ENCODE results near the gene AFG3L2. TPM values are rescaled to one million over a fixed set of nuclear protein-coding genes. Genes with fewer than 3 reads are reported as not detected.

AFG3L2 gene
- total and polyA plus RNA-seq, 4 donors: 16.4 to 41.3 (median 33.8) TPM

DNA sequence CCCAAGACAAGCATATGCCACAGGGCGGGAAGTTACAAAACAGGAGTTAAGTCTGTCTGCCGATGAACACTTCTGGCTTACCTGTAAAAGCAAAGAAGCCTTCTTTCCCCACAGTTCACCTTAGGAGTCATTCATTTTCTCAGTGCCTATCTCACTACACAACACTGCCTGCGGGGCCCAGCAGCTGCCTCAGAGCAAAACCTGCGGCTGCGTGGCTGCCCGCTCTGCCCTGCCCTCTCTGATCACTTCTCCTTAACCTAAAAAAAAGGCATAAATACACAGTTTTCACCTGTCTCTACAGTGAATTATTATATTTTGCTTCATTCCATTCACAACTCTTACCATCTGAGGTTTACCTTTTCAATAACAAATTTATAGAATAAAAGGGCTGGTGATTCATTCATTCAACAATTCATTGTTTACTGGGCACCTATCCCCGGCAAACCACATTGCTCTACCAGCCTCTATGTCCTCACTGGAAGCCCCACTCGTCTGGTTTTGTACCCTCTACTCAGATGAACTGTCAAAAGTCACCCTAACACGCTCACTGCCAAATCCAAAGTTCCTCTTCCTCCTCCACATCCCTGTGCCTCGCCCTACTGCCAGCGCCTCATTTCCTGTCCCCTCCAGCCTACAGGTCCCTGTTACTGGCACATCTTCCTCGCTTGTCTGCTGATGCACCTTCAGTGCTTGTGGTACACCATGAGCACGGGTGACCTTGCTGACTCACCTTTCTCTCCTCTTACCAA, 31.4 kb downstream of the AFG3L2 start:
- DNase-seq: no peak
- TF ChIP-seq, protein P1, sequence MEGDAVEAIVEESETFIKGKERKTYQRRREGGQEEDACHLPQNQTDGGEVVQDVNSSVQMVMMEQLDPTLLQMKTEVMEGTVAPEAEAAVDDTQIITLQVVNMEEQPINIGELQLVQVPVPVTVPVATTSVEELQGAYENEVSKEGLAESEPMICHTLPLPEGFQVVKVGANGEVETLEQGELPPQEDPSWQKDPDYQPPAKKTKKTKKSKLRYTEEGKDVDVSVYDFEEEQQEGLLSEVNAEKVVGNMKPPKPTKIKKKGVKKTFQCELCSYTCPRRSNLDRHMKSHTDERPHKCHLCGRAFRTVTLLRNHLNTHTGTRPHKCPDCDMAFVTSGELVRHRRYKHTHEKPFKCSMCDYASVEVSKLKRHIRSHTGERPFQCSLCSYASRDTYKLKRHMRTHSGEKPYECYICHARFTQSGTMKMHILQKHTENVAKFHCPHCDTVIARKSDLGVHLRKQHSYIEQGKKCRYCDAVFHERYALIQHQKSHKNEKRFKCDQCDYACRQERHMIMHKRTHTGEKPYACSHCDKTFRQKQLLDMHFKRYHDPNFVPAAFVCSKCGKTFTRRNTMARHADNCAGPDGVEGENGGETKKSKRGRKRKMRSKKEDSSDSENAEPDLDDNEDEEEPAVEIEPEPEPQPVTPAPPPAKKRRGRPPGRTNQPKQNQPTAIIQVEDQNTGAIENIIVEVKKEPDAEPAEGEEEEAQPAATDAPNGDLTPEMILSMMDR (IDR thresholded peaks at IDR 0.05; ENCODE audit: control extremely low read depth, extremely low read depth): no peak
- no peak overlapping the region for H3K4me3 ChIP-seq
- ATAC-seq (ENCODE audit: insufficient read depth, low FRiP score): no peak
- no peaks in the 10 kb centered on the region for H3K9me3 ChIP-seq (ENCODE audit: control insufficient read depth in 4 of 4, insufficient read depth in 3 of 4, low read length in 3 of 4)
- H3K4me1 ChIP-seq (ENCODE audit: control insufficient read depth in 5 of 5, insufficient read depth in 5 of 5, low read length in 5 of 5): peaks cover 0 to 1% (median 0%) of the 10 kb centered on the region in 5 donors
- H3K9ac ChIP-seq (ENCODE audit: insufficient read depth in 1 of 2, low read length in 2 of 2): no peak overlapping the region
- H3K36me3 ChIP-seq (ENCODE audit: control insufficient read depth in 4 of 4, insufficient read depth in 4 of 4, low read length in 4 of 4): peaks cover 33 to 49% (median 42%) of the 10 kb centered on the region in 4 donors
- peak overlapping the region in 1 of 2 donors; percentile 1 for H3K27ac ChIP-seq (ENCODE audit: low read depth in 1 of 2, low read length in 1 of 2)
- WGBS, 2 donors: 79 to 88% methylated on average over 13 of the region's 13 CpGs
- no peaks in the 10 kb centered on the region for H3K27me3 ChIP-seq (ENCODE audit: control insufficient read depth in 3 of 3, insufficient read depth in 3 of 3, low read length in 2 of 3)

DNA sequence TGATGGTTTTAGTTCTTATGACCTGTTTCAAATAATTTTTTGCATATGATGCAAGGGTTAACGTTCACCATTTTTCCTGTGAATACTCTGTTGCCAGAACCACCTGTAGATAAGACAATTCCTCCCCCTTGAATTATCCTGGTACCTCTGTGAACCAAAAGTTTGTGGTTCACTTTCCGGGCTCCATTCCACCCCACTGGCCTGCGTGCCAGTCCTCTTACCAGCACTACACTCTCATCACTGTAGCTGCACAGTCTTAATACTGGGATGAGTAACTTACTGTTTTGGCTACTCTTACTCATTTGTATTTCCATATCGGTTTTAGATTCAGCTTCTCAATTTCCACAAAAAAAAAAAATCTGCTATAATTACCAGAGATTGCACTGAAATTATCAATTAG, 34.4 kb downstream of the AFG3L2 start:
- no peak overlapping the region for H3K4me3 ChIP-seq
- DNase-seq (no peak), ATAC-seq (ENCODE audit: insufficient read depth, low FRiP score) (no peak)
- WGBS, 2 donors: 92 to 93% methylated on average over 4 of the region's 4 CpGs
- no peak overlapping the region for H3K27ac ChIP-seq (ENCODE audit: low read depth in 1 of 2, low read length in 1 of 2)
- no peak overlapping the region for H3K9ac ChIP-seq (ENCODE audit: insufficient read depth in 1 of 2, low read length in 2 of 2)
- peaks cover 27 to 45% (median 36%) of the 10 kb centered on the region in 4 donors for H3K36me3 ChIP-seq (ENCODE audit: control insufficient read depth in 4 of 4, insufficient read depth in 4 of 4, low read length in 4 of 4)
- H3K9me3 ChIP-seq (ENCODE audit: control insufficient read depth in 4 of 4, insufficient read depth in 3 of 4, low read length in 3 of 4): no peaks in the 10 kb centered on the region
- no peaks in the 10 kb centered on the region for H3K27me3 ChIP-seq (ENCODE audit: control insufficient read depth in 3 of 3, insufficient read depth in 3 of 3, low read length in 2 of 3)
- peaks cover 0 to 1% (median 0%) of the 10 kb centered on the region in 5 donors for H3K4me1 ChIP-seq (ENCODE audit: control insufficient read depth in 5 of 5, insufficient read depth in 5 of 5, low read length in 5 of 5)
- TF ChIP-seq, protein P1 (IDR thresholded peaks at IDR 0.05; ENCODE audit: control extremely low read depth, extremely low read depth): no peak

DNA sequence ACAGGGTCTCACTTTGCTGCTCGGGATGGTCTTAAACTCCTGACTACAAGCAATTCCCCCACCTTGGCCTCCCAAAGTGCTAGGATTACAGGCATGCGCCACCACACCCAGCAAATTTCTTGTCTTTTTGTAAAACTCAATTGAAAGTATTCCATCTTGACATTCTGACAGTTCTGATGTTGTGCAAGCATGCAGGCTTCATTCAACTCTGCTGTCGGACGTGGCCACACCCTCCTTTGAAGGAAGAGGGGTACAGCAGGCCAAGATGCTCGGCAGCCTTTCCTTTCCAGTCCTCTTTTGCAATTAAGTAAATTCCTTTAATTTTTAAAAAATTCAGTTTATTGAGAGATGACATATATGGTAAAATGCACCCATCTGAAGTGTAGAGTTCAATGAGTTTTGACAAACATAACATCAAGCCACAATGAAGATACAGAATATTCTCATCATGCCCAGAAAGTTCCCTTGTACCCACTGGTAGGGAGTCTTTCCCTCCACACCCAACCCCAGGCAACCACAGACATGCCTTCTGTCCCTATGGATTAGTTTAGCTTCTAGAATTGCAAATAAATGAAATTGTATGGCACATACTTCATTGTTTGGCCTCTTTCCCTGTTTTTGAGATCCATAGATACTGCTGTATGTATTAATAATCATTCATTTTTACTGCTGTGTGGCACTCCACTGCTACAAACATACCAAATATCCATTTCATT, 35.9 kb downstream of the AFG3L2 start:
- no peak overlapping the region for H3K9ac ChIP-seq (ENCODE audit: insufficient read depth in 1 of 2, low read length in 2 of 2)

More for the DNA sequence above, 35.9 kb downstream of the AFG3L2 start:
- Histone ChIP-seq H3K27me3 (ENCODE audit: control insufficient read depth in 3 of 3, insufficient read depth in 3 of 3, low read length in 2 of 3) (no peaks in the 10 kb centered on the region), H3K27ac (ENCODE audit: low read depth in 1 of 2, low read length in 1 of 2) (no peak overlapping the region), H3K9me3 (ENCODE audit: control insufficient read depth in 4 of 4, insufficient read depth in 3 of 4, low read length in 3 of 4) (no peaks in the 10 kb centered on the region), H3K36me3 (ENCODE audit: control insufficient read depth in 4 of 4, insufficient read depth in 4 of 4, low read length in 4 of 4) (peaks cover 27 to 44% (median 36%) of the 10 kb centered on the region in 4 donors), H3K4me1 (ENCODE audit: control insufficient read depth in 5 of 5, insufficient read depth in 5 of 5, low read length in 5 of 5) (peaks cover 0 to 1% (median 0%) of the 10 kb centered on the region in 5 donors), H3K4me3 (no peak overlapping the region)
- WGBS, 2 donors: 82% methylated on average over 5 of the region's 5 CpGs
- ATAC-seq (ENCODE audit: insufficient read depth, low FRiP score): no peak
- DNase-seq: no peak
- TF ChIP-seq, protein P1 (IDR thresholded peaks at IDR 0.05; ENCODE audit: control extremely low read depth, extremely low read depth): no peak

All from lung (tissue), 12 donors.